Activated CD8-positive, alpha-beta memory T cell treated with anti-CD3 and anti-CD28 coated beads, Interleukin-2, amount 50 U/mL, for 4 hours (primary cell): Measurements from ENCODE around the gene LIME1.
"Not testable (repeated sequence)": the region's sequence is repeated elsewhere in the genome, so short reads cannot be mapped to it uniquely, and the experiment has no call there.

ENCODE experiments used
- DNase-seq: peaks from one replicate; pipeline ENCODE4 v3.0.0-alpha.2; 2020

LIME1 gene

DNA sequence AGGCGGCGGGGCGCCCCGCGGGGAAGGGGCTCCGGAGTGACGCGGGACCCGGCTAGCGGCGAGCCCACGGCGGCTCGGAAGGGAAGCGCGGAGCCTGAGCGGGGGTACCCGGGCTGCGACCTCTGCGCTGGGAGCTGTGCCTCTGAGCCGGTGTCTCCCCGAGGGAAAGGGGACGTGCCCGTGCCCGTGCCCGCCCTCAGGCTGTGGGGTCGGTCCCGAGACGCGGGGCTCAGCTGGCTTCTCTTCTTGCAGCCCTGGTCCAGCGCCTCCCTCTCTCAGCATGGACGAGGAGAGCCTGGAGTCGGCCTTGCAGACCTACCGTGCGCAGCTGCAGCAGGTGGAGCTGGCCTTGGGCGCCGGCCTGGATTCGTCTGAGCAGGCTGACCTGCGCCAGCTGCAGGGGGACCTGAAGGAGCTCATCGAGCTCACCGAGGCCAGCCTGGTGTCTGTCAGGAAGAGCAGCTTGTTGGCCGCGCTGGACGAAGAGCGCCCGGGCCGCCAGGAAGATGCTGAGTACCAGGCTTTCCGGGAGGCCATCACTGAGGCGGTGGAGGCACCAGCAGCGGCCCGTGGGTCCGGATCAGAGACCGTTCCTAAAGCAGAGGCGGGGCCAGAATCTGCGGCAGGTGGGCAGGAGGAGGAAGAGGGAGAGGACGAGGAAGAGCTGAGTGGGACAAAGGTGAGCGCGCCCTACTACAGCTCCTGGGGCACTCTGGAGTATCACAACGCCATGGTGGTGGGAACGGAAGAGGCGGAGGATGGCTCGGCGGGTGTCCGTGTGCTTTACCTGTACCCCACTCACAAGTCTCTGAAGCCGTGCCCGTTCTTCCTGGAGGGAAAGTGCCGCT lies 27.9 kb upstream of the LIME1 start:
- DNase-seq: no peak

DNA sequence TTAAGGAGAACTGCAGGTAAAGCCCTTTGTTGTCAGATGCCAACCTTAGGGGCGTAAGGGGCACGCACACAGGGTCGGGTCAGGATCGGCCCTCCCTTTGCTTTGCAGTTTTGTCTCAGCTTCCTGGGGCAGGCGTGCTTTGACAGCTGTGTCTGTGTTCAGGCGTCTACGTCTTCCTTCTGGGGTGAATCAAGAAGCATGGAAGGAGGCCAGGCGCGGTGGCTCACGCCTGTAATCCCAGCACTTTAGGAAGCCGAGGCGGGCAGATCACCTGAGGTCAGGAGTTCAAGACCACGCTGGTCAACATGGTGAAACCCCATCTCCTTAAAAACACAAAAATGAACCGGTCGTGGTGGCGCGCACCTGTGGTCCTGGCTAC lies 27.3 kb upstream of the LIME1 start:
- no peak for DNase-seq

DNA sequence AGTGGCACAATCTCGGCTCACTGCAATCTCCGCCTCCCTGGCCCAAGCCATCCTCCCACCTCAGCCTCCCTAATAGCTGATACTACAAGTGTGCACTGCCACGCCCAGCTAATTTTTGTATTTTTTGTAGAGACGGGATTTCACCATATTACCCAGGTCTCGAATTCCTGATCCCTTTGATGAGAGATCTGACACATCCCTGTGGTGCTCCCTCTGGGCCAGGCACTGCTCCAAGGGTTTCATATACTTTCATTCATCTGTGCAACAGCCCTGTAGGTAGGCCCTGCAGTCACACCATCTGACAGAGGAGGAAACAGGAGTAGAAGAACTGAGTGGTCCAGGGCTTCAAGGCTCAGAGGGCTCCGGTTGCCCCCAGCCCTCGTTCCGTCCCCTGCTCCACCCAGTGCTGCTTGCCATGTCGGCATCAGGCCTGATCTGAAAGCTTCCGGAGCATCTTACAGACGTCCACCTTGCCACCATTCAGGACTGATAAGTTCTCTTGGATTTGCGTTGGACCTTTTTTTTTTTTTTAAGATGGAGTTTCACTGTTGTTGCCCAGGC lies 25.3 kb upstream of the LIME1 start:
- no peak for DNase-seq

DNA sequence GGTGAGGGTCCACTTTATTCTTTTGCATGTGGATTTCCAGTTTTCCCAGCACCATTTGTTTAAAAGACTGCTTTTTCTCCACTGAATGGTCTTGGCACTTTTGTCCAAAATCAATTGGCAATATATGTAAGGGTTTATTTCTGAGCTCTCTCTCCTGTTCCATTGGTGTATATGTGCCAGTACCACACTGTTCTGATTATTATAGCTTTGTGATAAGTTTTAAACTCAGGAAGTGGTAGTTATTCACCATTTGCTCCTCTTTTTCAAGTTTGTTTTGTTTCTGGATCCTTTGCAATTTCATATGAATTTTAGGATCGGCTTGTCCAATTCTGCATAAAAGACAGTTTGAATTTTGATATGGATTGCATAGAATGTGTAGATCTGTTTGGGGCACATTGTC lies 24.3 kb upstream of the LIME1 start:
- no peak for DNase-seq

DNA sequence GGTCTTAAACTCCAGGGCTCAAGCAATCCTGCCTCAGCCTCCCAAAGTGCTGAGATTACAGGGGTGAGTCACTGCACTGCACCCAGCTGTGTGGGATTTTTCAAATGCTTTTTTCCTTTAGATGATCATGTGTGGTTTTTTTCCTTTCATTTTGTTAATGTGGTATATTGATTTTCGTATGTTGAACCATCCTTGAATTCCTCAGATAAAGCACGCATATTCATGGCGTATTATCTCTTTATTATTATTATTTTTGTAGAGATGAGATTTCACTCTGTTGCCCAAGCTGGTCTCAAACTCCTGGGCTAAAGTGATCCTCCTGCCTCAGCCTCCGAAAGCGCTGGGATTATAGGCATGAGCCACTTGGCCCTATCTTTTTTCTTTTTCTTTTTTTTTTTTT lies 21.6 kb upstream of the LIME1 start:
- no peak for DNase-seq

DNA sequence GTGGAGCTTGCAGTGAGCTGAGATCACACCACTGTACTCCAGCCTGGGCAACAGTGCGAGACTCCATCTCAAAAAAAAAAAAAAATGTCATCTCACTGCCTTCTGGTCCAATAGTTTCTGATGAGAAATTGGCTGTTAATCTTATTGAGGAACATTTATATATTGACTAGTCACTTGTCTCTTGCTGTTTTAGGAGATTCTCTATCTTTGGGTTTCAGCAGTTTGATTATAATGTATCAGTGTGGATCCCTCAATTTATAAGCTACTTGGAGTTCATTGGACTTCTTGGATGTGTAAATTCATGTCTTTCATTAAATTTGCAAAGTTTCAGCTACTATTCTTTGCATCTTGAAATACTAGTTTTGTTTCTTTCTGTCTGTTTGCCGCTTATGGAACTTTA lies 17.5 kb upstream of the LIME1 start:
- no peak for DNase-seq

DNA sequence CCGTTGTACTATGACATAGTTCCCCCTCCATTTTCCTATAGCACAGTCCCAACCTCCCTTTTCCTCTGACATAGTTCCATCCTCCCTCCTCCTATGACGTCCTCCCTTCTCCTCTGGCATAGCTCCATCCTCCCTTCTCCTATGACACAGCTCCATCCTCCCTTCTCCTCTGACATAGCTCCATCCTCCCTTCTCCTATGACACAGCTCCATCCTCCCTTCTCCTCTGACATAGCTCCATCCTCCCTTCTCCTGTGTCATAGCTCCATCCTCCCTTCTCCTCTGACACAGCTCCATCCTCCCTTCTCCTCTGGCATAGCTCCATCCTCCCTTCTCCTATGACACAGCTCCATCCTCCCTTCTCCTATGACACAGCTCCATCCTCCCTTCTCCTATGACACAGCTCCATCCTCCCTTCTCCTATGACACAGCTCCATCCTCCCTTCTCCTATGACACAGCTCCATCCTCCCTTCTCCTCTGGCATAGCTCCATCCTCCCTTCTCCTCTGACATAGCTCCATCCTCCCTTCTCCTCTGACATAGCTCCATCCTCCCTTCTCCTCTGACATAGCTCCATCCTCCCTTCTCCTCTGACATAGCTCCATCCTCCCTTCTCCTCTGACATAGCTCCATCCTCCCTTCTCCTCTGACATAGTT lies 13.4 kb upstream of the LIME1 start:
- not testable (repeated sequence) for DNase-seq

DNA sequence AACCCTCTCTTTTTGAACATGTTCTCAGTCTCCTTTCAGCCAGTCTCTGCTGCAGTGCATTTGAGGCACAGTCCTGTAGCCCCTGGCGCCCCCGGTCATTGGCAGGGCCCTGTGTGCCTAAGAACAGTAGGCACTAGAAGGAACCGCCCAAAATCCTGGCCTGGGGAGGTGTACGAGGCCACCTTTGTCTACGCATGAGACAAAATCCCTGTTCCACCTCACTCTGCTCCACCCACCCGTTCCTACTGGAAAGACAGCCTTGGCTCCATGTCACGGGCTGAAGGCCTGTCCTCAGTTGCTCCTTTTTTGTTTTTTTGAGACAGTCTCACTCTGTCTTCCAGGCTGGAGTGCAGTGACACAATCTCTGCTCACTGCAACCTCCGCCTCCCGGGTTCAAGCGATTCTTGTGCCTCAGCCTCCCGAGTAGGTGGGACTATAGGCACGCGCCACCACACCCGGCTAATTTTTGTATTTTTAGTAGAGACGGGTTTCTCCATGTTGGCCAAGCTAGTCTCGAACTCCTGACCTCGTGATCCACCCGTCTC lies 6.2 kb upstream of the LIME1 start:
- DNase-seq: not testable (repeated sequence)

DNA sequence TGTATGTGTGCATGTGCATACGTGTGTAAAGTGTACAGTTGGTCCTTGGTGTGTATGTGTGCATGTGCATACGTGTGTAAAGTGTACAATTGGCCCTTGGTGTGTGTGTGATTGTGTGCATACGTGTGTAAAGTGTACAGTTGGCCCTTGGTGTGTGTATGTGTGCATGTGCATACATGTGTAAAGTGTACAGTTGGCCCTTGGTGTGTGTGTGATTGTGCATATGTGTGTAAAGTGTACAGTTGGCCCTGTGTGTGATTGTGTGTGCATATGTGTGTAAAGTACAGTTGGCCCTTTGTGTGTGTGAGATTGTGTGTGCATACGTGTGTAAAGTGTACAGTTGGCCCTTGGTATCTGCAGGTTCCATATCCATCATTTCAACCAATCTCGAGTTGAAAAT lies 5.1 kb upstream of the LIME1 start:
- DNase-seq: no peak

DNA sequence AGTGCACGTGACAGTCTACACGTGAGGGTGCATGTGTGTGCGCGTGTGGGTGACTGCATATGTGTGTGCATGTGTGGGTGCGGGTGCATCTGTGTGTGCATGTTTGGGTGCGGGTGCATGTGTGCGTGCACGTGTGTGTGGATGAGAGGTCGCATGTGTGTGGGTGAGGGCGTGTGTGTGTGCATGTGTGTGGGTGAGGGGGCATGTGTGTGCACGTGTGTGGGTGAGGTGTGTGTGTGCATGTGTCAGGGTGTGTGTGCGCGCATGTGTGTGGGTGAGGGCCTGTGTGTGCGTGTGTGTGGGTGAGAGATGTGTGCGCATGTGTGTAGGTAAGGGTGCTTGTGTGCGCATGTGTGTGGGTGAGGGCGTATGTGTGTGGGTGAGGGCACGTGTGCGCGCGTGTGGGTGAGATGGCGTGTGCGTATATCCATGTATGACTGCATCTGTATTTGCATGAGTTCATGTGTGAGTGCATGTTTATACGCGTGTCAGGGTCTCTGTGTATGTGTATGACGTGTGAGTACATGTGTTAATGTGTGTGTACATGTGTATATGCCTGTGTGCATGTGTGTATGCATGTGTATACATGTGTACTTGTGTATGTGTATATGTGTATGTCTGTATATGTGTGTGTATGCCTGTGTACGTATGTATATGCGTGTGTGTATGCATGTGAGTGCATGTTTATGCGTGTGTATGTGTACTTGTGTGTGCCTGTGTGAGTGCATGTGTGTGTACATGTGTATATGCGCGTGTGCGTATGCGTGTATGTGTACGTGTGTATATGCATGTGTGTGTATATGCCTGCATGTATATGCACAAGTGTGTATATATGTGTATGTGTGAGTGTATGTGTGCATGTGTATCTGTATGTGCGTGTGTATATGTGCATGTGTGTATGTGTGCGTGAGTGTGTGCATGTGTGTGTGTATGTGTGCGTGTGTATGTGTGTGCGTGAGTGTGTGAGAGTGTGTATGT lies 4.1 kb upstream of the LIME1 start:
- DNase-seq: no peak

DNA sequence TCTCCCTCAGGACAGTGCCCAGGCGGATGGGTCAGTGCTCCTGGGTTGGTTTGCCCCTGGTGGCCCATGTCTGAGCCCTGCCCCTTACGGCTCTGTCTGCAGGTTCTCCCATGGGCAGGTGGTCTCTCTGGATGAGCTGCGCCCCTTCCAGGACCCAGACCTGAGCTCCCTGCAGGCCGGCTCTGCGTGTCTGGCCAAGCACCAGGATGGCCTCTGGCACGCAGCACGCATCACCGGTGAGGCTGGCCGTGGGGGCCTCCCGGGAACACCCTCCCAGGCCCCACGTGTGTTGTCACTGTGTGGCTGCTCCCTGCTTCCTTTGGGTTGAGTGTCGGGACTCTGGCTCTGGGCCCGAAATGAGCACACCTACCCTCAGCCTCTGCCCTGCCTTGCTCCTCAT lies 3.3 kb upstream of the LIME1 start:
- no peak for DNase-seq

DNA sequence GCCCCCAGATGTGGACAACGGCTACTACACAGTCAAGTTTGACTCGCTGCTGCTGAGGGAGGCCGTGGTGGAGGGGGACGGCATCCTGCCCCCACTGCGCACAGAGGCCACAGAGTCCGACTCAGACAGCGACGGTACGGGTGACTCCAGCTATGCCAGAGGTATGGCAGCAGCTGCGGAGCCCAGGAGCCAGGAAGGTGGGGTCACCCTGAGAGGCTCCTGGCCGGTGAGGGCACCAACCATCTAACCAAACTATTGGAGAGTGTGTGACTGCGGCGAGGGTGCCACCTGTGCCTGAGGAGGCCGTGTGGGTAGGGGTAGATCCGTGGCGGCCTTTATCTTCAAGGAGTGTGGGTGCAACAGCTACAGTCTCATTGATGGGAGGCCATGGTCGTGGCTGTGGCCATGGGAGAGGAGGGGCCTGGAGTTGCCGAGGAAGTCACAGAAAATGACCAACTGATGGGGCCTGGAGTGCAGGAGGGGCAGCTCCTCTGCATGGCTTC lies 2.8 kb upstream of the LIME1 start:
- no peak for DNase-seq

DNA sequence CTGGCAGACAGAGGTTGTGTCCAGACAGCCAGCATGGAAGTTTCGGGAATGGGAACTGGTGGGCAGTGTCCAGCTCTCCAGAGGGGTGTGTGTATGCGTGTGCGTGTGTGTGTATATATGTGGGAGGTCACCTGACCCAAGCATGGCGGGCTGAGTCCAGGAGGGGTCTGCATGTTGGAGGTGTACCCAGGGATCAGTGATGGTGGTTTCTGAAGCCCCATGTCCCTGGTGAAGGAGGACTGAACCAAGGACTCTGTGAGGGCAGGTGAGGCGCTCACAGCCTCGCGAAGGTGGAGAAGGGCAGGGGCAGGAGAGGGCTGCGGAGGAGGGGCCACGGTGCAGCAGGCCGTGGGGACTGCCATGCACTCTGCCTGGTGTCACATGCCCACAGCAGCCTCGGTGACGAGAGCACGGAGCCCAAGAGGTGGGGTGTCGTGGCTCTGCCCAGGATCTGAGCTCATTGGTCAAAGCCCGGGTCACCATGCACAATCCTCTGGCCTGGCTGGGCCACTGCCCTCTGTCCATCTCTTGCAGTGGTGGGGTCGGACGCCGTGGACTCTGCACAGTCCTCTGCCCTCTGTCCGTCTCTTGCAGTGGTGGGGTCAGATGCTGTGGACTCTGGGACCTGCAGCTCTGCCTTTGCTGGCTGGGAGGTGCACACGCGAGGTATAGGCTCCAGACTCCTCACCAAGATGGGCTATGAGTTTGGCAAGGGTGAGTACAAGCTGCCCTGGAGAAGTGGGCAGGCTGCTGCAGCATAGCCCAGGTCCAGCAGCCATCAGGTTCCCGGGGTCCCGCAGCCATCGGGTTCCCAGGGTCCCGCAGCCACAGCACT lies 2.1 kb upstream of the LIME1 start:
- no peak for DNase-seq

DNA sequence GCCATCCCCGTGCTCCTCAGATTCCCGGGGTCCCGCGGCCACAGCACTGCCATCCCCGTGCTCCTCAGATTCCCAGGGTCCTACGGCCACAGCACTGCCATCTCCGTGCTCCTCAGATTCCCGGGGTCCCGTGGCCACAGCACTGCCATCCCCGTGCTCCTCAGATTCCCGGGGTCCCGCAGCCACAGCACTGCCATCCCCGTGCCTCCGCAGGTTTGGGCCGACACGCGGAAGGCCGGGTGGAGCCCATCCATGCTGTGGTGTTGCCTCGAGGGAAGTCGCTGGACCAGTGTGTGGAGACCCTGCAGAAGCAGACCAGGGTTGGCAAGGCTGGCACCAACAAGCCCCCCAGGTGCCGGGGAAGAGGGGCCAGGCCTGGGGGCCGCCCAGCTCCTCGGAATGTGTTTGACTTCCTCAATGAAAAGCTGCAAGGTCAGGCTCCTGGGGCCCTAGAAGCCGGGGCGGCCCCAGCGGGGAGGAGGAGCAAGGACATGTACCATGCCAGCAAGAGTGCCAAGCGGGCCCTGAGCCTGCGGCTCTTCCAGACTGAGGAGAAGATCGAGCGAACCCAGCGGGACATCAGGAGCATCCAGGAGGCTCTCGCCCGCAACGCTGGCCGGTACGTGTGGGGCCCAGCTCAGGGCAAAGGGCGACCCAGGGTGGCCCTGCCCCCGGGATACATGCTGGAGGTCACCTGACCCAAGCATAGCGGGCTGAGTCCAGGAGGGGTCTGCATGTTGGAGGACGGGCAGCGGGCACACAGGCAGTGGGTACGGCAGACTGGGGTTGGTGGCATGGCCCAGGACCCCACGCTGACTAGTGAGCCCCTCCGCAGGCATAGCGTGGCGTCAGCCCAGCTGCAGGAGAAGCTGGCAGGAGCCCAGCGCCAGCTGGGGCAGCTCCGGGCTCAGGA lies 1.3 kb upstream of the LIME1 start:
- DNase-seq: no peak

DNA sequence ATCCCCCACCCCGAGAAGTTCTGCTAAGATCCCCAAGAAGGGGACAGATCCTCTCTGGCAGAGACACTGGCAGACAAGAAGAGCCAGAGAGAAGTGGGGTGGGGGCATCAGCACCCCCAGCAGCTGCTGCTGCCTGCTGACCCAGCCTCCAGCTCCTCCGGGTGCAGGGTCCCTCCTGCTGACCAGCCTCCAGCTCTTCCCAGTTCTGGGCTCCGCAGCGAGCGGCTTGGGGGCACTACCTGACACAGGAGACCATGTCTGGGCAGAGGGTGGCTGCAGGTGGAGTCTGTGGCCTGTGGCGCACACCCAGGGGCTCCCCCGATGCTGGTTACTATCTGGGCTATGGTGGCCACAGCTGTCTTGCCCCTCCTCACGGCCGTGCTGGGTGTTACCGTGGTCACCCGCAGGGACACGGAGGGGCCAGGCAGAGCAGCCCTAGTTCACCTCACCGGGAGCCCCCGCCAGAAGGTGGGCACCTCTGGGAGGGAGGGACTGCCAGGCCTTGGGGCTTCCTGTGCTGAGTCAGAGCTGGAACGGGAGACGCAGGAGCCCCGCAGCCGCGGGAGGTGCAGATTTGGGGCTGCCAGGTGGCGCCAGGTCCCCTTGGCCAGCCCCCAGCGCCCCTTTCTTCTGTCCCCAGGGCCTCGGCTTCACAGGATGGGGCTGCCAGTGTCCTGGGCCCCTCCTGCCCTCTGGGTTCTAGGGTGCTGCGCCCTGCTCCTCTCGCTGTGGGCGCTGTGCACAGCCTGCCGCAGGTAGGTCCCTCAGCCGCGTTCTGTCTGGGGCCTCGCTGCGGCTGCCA lies 630 bp downstream of the LIME1 start:
- peak; percentile 67 for DNase-seq

DNA sequence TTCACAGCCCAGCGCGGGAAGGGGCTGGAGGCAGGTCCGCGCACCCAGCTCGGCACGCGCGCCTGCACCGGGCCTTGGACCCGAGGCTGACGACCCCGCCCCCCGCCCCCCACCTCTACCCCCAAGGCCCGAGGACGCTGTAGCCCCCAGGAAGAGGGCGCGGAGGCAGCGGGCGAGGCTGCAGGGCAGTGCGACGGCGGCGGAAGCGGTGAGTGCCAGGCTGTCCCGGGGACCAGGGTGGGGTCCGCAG lies 1.2 kb downstream of the LIME1 start:
- DNase-seq: no peak

DNA sequence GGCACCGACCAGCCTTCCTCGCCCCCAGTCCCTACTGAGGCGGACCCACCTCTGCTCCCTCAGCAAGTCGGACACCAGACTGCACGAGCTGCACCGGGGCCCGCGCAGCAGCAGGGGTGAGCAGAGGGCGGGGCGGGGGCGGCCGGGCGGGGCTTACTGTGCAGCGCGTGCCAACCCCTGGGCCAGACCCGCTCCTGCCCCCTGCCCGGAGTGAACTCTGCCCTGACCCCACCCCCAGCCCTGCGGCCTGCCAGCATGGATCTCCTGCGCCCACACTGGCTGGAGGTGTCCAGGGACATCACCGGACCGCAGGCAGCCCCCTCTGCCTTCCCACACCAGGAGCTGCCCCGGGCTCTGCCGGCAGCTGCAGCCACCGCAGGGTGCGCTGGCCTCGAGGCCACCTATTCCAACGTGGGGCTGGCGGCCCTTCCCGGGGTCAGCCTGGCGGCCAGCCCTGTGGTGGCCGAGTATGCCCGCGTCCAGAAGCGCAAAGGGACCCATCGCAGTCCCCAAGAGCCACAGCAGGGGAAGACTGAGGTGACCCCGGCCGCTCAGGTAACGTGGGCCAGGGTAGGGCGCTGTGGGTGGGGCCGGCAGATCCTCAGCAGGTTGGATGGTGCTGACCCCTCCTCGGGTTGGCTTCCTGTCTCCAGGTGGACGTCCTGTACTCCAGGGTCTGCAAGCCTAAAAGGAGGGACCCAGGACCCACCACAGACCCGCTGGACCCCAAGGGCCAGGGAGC lies 1.7 kb downstream of the LIME1 start:
- DNase-seq: no peak

DNA sequence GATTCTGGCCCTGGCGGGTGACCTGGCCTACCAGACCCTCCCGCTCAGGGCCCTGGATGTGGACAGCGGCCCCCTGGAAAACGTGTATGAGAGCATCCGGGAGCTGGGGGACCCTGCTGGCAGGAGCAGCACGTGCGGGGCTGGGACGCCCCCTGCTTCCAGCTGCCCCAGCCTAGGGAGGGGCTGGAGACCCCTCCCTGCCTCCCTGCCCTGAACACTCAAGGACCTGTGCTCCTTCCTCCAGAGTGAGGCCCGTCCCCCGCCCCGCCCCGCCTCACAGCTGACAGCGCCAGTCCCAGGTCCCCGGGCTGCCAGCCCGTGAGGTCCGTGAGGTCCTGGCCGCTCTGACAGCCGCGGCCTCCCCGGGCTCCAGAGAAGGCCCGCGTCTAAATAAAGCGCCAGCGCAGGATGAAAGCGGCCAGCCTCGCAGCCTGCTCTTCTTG lies 2.2 kb downstream of the LIME1 start:
- DNase-seq: no peak
